SU-DHL-6 (cell line): ENCODE data around the gene CALN1.

Experiments
- H2AFZ ChIP-seq: fragments of 200-600 bp; sonication (generic); 2 replicates; pipeline ENCODE4 v1.6.1; 2014; ENCODE audit warnings: low read depth, mild to moderate bottlenecking, moderate library complexity, mixed read lengths, antibody characterized with exemption, low read length; ENCODE audit not compliant: severe bottlenecking
- H3F3A ChIP-seq: fragments of 200-600 bp; shearing (Covaris generic); 2 replicates; pipeline ENCODE4 v1.6.0; 2016; ENCODE audit warnings: antibody characterized with exemption, mild to moderate bottlenecking; ENCODE audit not compliant: insufficient read depth
- H3K27ac ChIP-seq: fragments of 200-600 bp; sonication (generic); 2 replicates; pipeline ENCODE4 v1.5.1; 2016; ENCODE audit warnings: low read depth, mild to moderate bottlenecking, low read length, moderate library complexity, mixed read lengths
- H3K27me3 ChIP-seq: fragments of 200-600 bp; sonication (generic), shearing (Covaris generic); 2 replicates; pipeline ENCODE4 v1.6.0; 2014; ENCODE audit warnings: mild to moderate bottlenecking, low read length
- H3K36me3 ChIP-seq: fragments of 200-600 bp; sonication (generic); 2 replicates; pipeline ENCODE4 v1.6.1; 2014; ENCODE audit warnings: mild to moderate bottlenecking, low read length, mixed read lengths
- H3K4me2 ChIP-seq: fragments of 300-600, 200-600 bp; shearing (Covaris generic), sonication (generic); 2 replicates; pipeline ENCODE4 v1.6.0; 2014; ENCODE audit warnings: low read length, low read depth, mild to moderate bottlenecking; ENCODE audit not compliant: poor library complexity, severe bottlenecking
- H3K4me3 ChIP-seq: fragments of 200-600 bp; sonication (generic); 2 replicates; pipeline ENCODE4 v1.5.1; 2014; ENCODE audit warnings: antibody characterized with exemption, low read length, mild to moderate bottlenecking, mixed read lengths; ENCODE audit not compliant: insufficient read depth, poor library complexity, severe bottlenecking
- H3K79me2 ChIP-seq: fragments of 200-600 bp; sonication (generic); 2 replicates; pipeline ENCODE4 v1.6.1; 2014; ENCODE audit warnings: mild to moderate bottlenecking, low read length, moderate library complexity; ENCODE audit not compliant: insufficient read depth
- H3K9ac ChIP-seq: fragments of 200-600 bp; sonication (generic); 2 replicates; pipeline ENCODE4 v1.7.0; 2014; ENCODE audit warnings: mild to moderate bottlenecking, low read length
- H3K9me2 ChIP-seq: fragments of 200-600 bp; sonication (generic); replicated peaks from 2 replicates; pipeline ENCODE4 v1.6.1; 2014; ENCODE audit warnings: low read length; ENCODE audit not compliant: insufficient read depth
- H3K9me3 ChIP-seq: fragments of 200-600 bp; sonication (generic); 2 replicates; pipeline ENCODE4 v1.6.1; 2014; ENCODE audit warnings: low read length, mixed read lengths; ENCODE audit not compliant: insufficient read depth
- H4K20me1 ChIP-seq: fragments of 200-600 bp; sonication (generic); 2 replicates; pipeline ENCODE4 v1.6.1; 2014; ENCODE audit warnings: low read depth, mild to moderate bottlenecking, antibody characterized with exemption, low read length, moderate library complexity, mixed read lengths
- CTCF ChIP-seq: fragments of 200-600 bp; sonication (generic); IDR thresholded peaks from one replicate; pipeline ENCODE4 v1.5.1; 2017; ENCODE audit warnings: antibody characterized with exemption, mild to moderate bottlenecking, low read length, moderate library complexity; ENCODE audit not compliant: insufficient read depth, poor library complexity, severe bottlenecking
- EZH2phosphoT487 ChIP-seq: fragments of 200-600 bp; sonication (generic), shearing (Covaris generic); conservative IDR thresholded peaks from 2 replicates; pipeline ENCODE4 v1.6.1; 2018; ENCODE audit warnings: mild to moderate bottlenecking, antibody characterized with exemption, low read length, moderate library complexity, mixed read lengths

CALN1 gene

GRCh38 chr7:71860572-71860971 lies 551.6 kb downstream of the CALN1 start:
- Histone ChIP-seq H3K36me3 (no peaks in the 10 kb centered on the region), H3K4me3 (no peak overlapping the region), H3K27me3 (no peaks in the 10 kb centered on the region), H4K20me1 (no peaks in the 10 kb centered on the region), H3K4me2 (no peak overlapping the region), H3K9me2 (no peaks in the 10 kb centered on the region), H3K79me2 (no peaks in the 10 kb centered on the region), H2AFZ (no peak overlapping the region), H3K27ac (no peak overlapping the region), H3K9me3 (no peaks in the 10 kb centered on the region), H3F3A (no peaks in the 10 kb centered on the region), H3K9ac (no peak overlapping the region)
- no peak for TF ChIP-seq EZH2phosphoT487
- TF ChIP-seq CTCF: no peak

- H3K4me3 ChIP-seq: no peak overlapping the region
Observed at GRCh38 chr7:71857338-71857737, 554.8 kb downstream of the CALN1 start.

GRCh38 chr7:71854546-71855397 lies 557.4 kb downstream of the CALN1 start:
- no peak for TF ChIP-seq EZH2phosphoT487
- TF ChIP-seq CTCF: no peak
- H3K27ac ChIP-seq: no peak overlapping the region
- no peaks in the 10 kb centered on the region for H3K9me2 ChIP-seq

More at GRCh38 chr7:71857338-71857737, 554.8 kb downstream of the CALN1 start:
- H3K9me3 ChIP-seq: no peaks in the 10 kb centered on the region
- no peak overlapping the region for H3K9ac ChIP-seq
- no peaks in the 10 kb centered on the region for H3K79me2 ChIP-seq
- no peak overlapping the region for H2AFZ ChIP-seq
- no peak overlapping the region for H3K4me2 ChIP-seq
- H3K27ac ChIP-seq: no peak overlapping the region
- no peaks in the 10 kb centered on the region for H3K36me3 ChIP-seq
- no peaks in the 10 kb centered on the region for H3F3A ChIP-seq
- TF ChIP-seq EZH2phosphoT487: no peak
- TF ChIP-seq CTCF: no peak
- H3K27me3 ChIP-seq: no peaks in the 10 kb centered on the region
- no peaks in the 10 kb centered on the region for H4K20me1 ChIP-seq
- H3K9me2 ChIP-seq: no peaks in the 10 kb centered on the region

More at GRCh38 chr7:71854546-71855397, 557.4 kb downstream of the CALN1 start:
- Histone ChIP-seq H4K20me1 (no peaks in the 10 kb centered on the region), H2AFZ (no peak overlapping the region), H3K36me3 (no peaks in the 10 kb centered on the region), H3K4me2 (no peak overlapping the region), H3F3A (no peaks in the 10 kb centered on the region), H3K4me3 (no peak overlapping the region), H3K9me3 (0 out of 2 replicates have a peak, but pooled peaks cover 2% of the 10 kb centered on the region), H3K9ac (no peak overlapping the region), H3K79me2 (no peaks in the 10 kb centered on the region), H3K27me3 (no peaks in the 10 kb centered on the region)
